ENCODE measurements around the gene CFAP299. TPM values are rescaled to one million over a fixed set of nuclear protein-coding genes. Genes with fewer than 3 reads are reported as not detected.

The CFAP299 gene
- total RNA-seq, 2 donors from 2014 or later, result not detected

GRCh38 chr4:80489798-80490197, 154.3 kb downstream of the CFAP299 start:
- no peak overlapping the region for H3K27ac ChIP-seq
- no peak for TF ChIP-seq CTCF (IDR thresholded peaks at IDR 0.05)
- no peak overlapping the region for H3K4me3 ChIP-seq
- H3K27me3 ChIP-seq (replicated peaks; ENCODE audit: insufficient read depth), result no peaks in the 10 kb centered on the region
- no peaks in the 10 kb centered on the region for H3K36me3 ChIP-seq
- DNase-seq (ENCODE audit: low spot score), result no peak
- ATAC-seq (ENCODE audit: insufficient number of reproducible peaks, low FRiP score, low read depth), result no peak
- H3K4me1 ChIP-seq (ENCODE audit: control insufficient read depth in 1 of 2, low read depth in 2 of 2), result peaks cover 0 to 5% of the 10 kb centered on the region in 2 donors
- no peaks in the 10 kb centered on the region for H3K9me3 ChIP-seq

GRCh38 chr4:80492761-80493160, 157.2 kb downstream of the CFAP299 start:
- Histone ChIP-seq H3K27me3 (replicated peaks; ENCODE audit: insufficient read depth) (no peaks in the 10 kb centered on the region), H3K4me3 (no peak overlapping the region), H3K27ac (no peak overlapping the region), H3K4me1 (ENCODE audit: control insufficient read depth in 1 of 2, low read depth in 2 of 2) (peaks cover 0 to 5% of the 10 kb centered on the region in 2 donors), H3K36me3 (no peaks in the 10 kb centered on the region), H3K9me3 (no peaks in the 10 kb centered on the region)
- no peak for TF ChIP-seq CTCF (IDR thresholded peaks at IDR 0.05)
- ATAC-seq (ENCODE audit: insufficient number of reproducible peaks, low FRiP score, low read depth), result no peak
- DNase-seq (ENCODE audit: low spot score), result no peak

- Histone ChIP-seq H3K27ac (no peak overlapping the region), H3K4me3 (no peak overlapping the region), H3K36me3 (no peaks in the 10 kb centered on the region), H3K27me3 (replicated peaks; ENCODE audit: insufficient read depth) (no peaks in the 10 kb centered on the region), H3K4me1 (ENCODE audit: control insufficient read depth in 1 of 2, low read depth in 2 of 2) (peaks cover 0 to 5% of the 10 kb centered on the region in 2 donors), H3K9me3 (no peaks in the 10 kb centered on the region)
- DNase-seq (ENCODE audit: low spot score) (no peak), ATAC-seq (ENCODE audit: insufficient number of reproducible peaks, low FRiP score, low read depth) (no peak)
- no peak for TF ChIP-seq CTCF (IDR thresholded peaks at IDR 0.05)
These were observed 160.3 kb downstream of the CFAP299 start for GRCh38 chr4:80495865-80496264.

- Histone ChIP-seq H3K27me3 (replicated peaks; ENCODE audit: insufficient read depth) (no peaks in the 10 kb centered on the region), H3K4me1 (ENCODE audit: control insufficient read depth in 1 of 2, low read depth in 2 of 2) (no peaks in the 10 kb centered on the region), H3K4me3 (no peak overlapping the region), H3K27ac (no peak overlapping the region), H3K9me3 (no peaks in the 10 kb centered on the region), H3K36me3 (no peaks in the 10 kb centered on the region)
- ATAC-seq (ENCODE audit: insufficient number of reproducible peaks, low FRiP score, low read depth) (no peak), DNase-seq (ENCODE audit: low spot score) (no peak)
- no peak for TF ChIP-seq CTCF (IDR thresholded peaks at IDR 0.05)
These were observed 163.2 kb downstream of the CFAP299 start for GRCh38 chr4:80498725-80499124.

- no peak overlapping the region for H3K27ac ChIP-seq
- no peaks in the 10 kb centered on the region for H3K4me1 ChIP-seq (ENCODE audit: control insufficient read depth in 1 of 2, low read depth in 2 of 2)
- ATAC-seq (ENCODE audit: insufficient number of reproducible peaks, low FRiP score, low read depth), result no peak
- no peaks in the 10 kb centered on the region for H3K27me3 ChIP-seq (replicated peaks; ENCODE audit: insufficient read depth)
- H3K9me3 ChIP-seq, result no peaks in the 10 kb centered on the region
- no peak for DNase-seq (ENCODE audit: low spot score)
- H3K36me3 ChIP-seq, result no peaks in the 10 kb centered on the region
- TF ChIP-seq CTCF (IDR thresholded peaks at IDR 0.05), result no peak
- no peak overlapping the region for H3K4me3 ChIP-seq
These were observed 165.1 kb downstream of the CFAP299 start for GRCh38 chr4:80500613-80501012.
